Measurements from ENCODE around the gene IBSP.

Gene IBSP, protein sequence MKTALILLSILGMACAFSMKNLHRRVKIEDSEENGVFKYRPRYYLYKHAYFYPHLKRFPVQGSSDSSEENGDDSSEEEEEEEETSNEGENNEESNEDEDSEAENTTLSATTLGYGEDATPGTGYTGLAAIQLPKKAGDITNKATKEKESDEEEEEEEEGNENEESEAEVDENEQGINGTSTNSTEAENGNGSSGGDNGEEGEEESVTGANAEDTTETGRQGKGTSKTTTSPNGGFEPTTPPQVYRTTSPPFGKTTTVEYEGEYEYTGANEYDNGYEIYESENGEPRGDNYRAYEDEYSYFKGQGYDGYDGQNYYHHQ

DNA sequence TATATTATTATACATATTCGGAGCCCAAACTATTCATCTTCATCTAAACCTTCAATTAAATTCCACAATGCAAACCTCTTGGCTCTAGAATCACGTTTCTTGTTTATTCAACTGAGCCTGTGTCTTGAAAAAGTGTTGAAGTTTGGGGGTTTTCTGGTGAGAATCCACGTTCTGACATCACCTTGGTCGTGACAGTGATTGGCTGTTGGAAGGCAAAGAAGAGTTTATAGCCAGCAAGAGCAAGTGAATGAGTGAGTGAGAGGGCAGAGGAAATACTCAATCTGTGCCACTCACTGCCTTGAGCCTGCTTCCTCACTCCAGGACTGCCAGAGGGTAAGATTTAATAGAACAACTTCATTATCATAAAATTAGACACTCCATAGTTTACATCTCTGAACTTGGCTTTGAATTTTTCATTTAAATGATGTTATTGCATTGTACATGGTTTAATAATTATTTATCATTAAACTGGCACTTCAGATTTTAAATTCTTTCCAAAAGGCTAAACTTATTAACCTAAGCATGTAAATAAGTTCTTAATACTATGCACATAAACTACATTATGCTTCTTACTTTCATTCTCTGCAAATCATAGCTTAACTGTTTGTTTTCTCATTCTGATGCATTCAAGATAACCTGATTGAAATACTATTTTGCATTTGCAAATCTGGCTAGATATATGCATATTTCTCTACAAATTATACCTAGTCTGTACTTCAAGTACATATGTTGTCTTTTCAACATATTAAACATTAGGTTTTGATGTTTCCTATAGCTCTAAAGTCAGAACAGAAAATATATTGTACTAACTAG, at the start of gene IBSP:
Gene IBSP, plus strand, starts transcription at position 254 of the 813 bp plus-strand sequence. CDS start 2,808 bp downstream, outside the sequence.
- DNase-seq (ENCODE audit: low read depth in 2 of 2): no peak

DNA sequence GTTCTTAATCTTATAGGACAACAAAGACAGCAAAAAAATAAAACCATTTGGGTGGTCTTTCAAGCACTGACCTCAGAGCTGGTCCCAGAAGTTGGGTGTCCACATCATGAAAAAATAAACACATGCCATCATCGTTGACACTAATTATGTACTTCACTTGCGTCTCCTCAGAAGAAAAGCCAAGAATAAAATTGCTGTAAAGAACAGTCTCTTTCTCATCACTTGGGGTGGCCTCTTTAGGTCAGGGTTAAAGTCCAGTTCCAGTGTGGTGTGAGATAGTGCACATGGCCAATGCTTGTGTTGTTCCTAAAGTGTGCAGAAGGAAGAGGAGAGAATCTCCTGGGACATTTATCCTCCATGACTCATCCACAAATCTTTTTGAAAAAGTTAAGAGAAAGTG, 49.5 kb upstream of the IBSP start:
- no peak for DNase-seq (ENCODE audit: low read depth in 2 of 2)

DNA sequence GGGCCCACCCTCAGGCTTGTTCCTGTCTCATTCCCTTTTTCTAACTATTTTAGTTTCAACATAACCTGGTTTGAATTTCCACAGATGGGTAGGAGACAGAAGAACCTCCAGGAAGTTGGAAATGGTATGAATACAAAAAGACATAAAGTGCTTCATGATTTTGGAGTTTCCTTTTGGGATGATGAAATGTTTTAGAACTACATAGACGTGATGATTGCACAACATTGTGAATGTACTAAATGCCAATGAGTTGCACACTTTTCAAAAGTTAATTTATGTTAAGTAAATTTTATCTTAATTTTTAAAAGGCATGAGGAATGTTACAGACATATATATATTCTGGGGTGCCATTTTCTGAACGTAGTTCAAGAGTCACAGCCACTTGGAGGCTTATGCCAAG, 41.1 kb upstream of the IBSP start:
- no peak for DNase-seq (ENCODE audit: low read depth in 2 of 2)

DNA sequence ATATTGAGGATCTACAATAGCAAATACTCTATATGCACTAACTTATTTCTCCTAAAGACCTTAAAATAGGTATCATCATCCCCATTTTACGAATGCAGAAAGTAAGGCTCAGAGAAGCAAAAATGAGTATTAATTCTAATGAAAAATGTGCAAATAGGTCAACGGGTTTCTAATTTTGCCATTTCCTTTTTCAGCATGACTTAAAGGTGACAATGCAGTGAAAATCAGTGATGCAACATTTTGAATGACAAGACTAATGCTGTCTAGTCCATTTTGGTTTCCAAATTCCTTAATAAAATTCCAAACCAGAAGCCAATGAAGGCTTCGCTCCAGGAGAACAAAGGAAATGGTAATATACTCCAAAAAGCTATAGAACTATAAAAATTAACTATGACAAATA, 37.0 kb upstream of the IBSP start:
- DNase-seq (ENCODE audit: low read depth in 2 of 2): no peak

DNA sequence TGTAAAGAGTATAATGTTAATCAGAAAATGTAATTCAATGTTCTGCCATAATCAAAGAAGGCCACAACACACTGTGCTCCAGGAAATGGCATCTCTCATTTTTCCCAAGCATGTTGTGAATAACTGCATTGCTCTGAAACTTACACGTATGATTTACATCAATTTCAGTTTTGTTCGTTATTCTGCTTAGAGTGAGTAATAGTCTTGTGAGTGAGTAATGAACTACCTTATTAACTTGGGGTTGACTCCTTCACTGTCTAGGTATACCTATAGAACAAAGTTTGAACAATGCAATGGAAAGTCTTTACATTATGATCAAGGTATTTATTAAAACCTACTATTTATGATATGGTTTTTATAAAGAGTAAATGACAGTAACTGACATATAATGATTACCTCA, 17.8 kb upstream of the IBSP start:
- DNase-seq (ENCODE audit: low read depth in 2 of 2): no peak

DNA sequence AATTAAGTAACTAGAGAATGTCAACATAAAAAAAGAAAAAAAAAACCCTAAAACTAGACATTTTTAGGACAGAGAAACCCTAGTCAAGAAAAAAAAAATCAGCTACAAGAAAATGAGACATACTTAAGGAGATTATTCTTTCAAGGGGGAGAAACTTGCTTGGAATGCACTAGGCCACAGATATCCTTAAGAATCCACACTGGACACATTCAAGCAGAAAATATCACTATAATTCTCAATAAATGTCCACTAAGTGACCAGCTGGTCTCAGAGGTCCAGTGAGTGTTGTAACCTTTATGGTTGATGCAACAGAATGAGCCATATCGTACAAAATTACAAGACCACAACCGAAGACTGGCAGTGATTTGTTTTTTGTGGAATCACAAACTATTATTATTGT, 15.6 kb upstream of the IBSP start:
- no peak for DNase-seq (ENCODE audit: low read depth in 2 of 2)

DNA sequence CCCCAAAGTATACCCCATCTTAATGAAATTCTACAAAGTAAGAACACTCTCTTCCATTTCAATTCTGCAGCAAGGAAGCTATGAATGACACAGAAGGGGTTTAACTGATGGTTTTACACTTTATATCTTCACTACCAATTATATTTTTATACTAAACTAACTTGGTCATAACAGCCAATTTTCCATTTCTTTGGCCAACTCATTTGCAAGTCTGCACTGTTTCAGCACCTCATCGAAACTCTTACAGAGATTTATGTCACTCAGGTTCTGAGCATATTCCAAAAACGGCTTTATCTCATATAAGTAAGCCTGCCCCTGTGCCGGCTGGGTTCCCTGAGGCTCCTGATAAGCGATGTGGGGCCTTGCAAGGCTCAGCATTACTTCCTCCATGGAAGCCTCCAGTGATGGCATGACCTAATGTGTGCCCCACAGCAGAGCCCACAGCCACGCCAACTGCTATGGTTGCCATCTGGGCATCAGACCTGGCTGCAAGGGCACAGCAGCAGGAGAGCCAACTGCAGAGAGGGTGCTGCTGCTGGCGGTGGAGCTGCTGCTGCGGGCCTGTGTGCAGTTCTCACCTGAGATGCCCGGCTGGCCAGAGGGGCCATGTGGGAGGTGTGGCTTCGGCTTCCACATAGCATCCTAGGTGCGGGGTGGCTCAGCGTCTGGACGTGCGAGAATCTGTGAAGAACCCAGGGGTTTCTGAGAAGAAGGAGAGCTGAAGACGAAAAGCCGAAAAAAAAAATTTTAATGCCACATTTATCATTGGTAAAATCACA, 13.4 kb upstream of the IBSP start:
- no peak for DNase-seq (ENCODE audit: low read depth in 2 of 2)

DNA sequence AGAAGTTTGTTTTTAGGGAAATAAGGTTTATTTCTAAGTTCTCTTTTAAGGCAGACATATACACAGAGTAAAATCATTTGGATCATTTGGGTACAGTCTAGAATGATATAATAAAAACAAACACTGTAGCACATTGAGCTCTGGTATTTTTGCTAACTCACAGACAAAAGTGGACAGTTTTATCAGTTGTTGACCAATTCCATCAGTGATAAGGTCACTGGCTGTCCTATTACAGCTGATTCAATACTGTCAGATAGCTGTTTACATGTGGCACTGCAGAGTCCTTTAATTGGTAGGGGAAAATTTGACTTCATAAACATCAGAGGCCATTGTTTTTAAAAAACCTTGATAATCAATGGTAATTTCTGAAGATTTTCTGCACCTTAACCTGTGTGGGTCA, 3.5 kb downstream of the IBSP start:
- no peak for DNase-seq (ENCODE audit: low read depth in 2 of 2)

DNA sequence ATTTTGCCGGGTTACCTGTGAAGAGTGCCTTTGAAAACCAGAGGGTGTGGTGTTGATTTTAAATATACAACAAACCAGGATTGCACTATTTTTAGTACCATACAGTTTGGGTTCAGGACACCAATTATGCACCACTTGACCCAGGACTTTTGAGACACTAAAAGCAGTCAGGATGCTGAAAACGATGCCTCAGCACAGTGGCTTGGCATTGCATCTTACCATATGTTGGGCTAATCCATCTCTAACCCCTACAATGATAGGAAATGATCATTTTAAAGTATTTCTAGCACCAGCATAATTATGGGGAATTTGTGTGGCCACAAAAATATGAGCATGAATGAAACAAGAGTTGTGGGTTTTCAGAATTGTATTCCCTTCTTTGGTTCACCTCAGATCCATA, 4.1 kb downstream of the IBSP start:
- DNase-seq (ENCODE audit: low read depth in 2 of 2): no peak

DNA sequence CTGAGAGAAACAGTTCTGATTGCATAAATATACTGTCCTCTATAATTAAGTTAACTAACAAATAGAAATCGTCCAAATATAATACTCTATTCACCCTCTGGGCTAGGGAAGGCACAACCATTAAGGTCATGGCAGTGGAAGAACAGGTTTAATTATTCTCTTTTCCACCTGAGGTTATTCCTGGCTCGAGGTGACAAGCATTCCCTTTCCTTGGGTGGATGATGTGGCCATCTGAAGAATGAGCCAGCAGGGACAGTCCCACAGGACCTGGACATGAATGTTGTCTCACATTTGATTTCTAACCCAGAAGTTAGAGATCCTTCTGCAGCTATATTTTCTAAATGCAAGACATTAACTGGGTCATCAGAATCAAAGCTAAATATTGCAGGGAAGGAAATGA, 5.5 kb downstream of the IBSP start:
- no peak for DNase-seq (ENCODE audit: low read depth in 2 of 2)

DNA sequence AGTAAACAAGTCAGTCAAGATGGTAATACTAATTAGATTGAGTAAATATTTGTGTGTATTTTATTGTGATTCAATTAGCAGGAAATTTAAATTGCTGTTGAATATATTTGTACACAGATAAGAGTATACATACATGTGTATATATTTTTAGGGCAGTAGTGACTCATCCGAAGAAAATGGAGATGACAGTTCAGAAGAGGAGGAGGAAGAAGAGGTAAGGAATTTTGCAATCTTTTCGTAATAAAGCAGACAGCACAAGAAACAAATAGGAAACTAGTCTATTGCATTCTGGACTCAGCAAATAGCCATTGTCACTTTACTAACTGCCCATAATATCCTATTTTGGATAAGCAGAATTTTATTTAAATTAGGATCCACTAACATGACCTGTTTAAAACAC, 6.6 kb downstream of the IBSP start:
- DNase-seq (ENCODE audit: low read depth in 2 of 2): no peak

DNA sequence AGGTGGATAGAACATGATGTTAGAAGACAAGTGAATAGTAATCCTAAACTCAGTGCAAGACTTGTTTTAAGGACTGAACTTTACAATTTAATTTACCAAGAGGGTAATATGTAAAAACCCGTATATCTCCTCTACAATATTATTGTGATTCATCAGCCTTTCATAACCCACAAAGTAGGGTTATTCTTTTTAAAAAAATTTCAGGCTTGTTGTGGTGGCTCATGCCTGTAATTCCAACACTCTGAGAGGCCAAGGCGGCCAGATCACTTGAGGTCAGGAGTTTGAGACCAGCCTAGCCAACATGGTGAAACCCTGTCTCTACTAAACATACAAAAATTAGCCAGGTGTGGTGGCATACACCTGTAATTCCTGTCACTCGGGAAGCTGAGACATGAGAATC, 7.2 kb downstream of the IBSP start:
- DNase-seq (ENCODE audit: low read depth in 2 of 2): no peak

DNA sequence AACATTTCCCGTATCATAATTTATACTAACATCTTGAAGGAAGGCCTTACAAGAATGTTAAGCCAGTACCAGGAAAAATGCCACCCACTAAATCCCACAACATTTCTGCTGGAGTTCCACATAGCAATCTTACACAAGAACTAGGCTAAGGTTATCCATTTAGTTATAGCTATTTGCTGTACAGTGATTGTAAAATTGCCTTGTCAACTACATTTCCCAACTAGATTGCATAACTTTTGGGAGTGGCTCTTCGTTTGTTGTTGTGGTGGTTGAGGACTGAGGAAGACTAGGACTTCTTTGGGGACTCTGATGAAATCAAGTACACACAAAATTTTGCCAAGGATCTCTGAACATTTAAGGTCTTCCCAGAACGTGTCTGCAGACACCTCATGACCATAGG, 8.0 kb downstream of the IBSP start:
- DNase-seq (ENCODE audit: low read depth in 2 of 2): no peak

DNA sequence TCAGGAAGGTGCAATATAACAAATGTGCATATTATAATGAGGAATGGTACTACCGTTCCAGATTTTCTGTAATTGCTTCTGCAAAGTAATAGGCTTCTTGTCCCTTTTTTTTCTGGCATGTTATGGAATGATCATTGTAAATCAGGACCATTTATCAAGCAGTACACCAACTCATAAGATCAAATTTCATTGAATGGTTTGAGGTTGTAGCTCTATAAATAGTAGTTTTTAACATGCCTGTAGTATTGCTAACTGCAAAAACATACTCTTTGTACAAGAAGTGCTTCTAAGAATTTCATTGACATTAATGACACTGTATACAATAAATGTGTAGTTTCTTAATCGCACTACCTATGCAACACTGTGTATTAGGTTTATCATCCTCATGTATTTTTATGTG, 12.6 kb downstream of the IBSP start:
- no peak for DNase-seq (ENCODE audit: low read depth in 2 of 2)

DNA sequence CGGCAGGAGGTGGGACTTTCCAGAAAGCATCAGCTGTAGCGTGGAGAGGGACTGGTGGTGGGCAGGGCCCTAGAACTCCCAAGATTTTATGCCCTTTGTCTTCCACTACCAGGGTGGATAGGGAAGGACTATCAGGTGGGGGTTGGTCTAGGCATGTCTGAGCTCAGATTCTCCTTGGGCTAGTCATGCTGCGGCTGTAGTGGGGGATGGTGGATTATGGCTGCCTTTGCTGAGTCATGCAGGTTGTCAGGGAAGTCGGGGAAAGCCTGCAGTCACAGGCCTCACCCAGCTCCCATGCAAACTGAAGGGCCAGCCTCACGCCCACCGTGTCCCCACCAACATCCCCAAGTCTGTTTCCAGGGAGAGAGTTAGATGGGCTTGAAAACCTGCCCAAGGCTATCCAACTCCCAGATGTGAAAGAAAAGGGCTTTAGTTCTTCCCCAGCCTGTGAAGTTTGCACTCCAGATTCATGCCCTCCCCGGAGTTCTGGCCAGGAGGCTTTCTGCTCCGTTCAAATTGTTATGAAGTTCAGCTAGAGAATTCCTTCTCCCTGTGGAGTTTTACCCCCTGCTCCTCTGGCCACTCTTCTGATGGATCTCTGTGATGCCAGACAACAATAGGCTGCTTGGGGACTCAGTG, 20.0 kb downstream of the IBSP start:
- DNase-seq (ENCODE audit: low read depth in 2 of 2): no peak

DNA sequence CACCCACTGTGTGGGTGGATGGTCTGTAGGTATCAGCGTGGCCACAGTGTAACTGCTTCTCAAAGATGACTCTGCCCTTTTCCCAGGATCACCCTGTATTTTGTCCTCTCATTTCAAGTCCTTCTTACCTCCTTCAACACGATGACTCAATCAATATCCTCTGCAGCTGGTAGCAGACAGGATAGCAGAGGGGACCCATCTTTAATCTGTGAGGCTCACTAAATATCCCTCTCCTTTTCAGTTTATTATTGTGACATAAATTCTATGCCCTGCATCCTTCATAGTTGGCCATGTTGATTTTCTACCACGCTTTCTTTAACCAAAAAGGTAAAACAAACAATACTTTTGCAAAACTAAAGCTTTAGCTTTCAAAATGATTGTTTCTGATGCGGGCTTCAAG, 23.8 kb downstream of the IBSP start:
- no peak for DNase-seq (ENCODE audit: low read depth in 2 of 2)

DNA sequence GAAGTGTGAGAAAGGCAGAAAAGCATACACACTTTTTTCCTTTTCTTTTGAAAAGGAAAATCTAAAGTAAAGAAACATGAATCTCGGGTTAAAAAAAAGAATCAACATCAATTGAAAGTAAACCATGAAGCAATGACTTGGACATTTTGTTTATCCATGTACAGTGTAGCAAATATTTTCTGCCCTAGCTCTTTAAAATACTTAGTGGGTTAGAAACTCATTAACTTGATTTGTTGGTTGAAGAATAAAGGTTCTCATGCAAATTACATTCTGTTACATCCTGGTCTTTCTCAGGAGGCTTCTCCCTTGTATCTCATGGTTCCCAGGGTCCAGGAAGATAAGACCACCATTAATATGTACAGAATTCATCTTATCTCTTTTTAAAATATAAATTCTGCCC, 24.4 kb downstream of the IBSP start:
- no peak for DNase-seq (ENCODE audit: low read depth in 2 of 2)

DNA sequence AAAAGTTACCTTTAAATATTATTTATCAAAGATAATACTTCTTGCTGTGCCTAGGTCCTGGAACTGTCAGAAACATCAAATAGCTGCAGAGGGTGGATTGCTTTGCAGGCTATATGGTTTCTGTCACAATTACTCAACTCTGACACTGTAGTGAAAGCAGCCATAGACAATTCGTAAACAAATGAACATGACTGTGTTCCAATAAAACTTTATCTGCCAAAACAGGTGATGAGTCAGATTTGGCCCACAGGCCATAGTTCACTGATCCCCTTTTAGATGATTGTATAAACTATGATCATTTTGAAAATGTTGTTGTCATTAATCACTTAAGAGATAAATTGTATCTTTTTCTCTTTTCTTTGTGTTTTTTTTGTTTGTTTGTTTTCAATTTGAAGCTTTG, 25.0 kb downstream of the IBSP start:
- DNase-seq (ENCODE audit: low read depth in 2 of 2): no peak

DNA sequence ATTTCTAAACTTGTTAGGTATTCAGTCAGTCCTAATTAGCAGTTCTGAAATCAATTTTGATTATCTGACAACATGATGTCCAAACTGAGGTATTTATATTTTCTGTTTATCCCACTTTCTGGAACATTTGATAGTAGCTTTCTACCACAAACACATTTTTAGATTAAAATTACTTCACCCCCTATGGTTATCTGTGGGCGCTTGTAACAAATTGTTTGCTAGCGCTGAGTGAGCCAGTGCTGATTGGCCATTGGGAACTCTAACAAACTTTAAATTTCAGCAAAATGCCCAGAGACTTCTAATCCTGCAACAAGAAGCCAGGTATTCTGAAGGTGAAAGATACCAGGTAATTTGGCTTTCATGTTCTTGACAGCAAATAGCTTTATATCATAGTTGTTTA, 33.3 kb downstream of the IBSP start, which contains the start of gene MEPE:
Gene MEPE, plus strand, starts transcription at position 301 of the 400 bp plus-strand sequence. CDS start 1,746 bp downstream, outside the sequence.
- no peak for DNase-seq (ENCODE audit: low read depth in 2 of 2)

DNA sequence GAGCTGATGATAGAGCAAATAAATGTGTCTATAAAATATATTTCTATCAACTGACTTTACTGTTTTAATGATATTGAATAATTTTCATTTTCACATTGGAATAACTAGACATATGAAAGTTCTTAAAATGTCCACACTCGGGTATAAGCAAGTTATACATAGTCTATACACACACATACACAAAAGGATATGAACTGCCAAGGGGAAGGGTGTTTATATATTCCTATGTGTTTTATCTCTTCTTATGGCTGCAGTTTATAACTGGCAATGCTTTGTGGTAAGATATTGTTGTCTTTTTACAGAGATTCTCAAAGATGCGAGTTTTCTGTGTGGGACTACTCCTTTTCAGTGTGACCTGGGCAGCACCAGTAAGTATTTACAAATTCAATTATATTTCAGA, 35.0 kb downstream of the IBSP start:
- DNase-seq (ENCODE audit: low read depth in 2 of 2): no peak

DNA sequence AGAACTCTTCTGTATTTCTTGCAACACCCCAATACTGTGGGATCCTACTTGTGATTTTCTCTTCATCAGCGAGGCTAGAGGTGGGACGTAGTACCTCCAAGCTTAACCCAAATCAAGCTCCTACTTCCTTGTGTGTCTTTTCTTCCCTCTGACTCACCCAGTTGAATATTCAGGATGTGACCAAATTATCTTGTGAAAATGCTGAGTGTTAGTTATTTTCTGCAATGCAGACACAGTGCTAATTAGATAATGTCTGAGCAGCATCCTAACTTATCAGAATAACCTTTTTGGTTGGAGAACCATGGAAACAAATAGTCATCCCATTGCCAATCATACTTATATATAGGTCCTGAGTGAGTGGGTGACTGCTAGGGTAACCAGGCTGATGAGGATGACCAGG, 35.8 kb downstream of the IBSP start:
- DNase-seq (ENCODE audit: low read depth in 2 of 2): no peak

DNA sequence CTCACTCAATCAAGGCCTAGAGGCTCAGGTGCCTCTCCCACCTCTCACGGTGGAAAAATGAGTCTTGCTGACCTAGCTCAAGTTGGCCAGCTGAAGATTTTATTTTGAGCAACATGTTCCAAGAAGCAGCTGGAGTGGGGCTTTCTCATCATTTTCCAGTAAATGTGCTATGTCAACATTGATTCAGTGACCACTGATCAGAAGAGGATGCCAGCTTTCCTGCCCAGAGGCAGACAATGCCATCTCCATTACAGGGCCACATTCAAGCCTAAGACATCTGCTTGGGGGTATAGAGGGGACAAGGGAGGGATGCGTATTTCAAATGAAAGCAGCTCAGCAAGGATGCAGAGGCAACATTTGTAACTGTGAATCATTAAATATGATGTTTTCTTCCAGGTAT, 36.4 kb downstream of the IBSP start:
- no peak for DNase-seq (ENCODE audit: low read depth in 2 of 2)
